ENCODE data around the gene RANBP17. TPM values are rescaled to one million over a fixed set of nuclear protein-coding genes. Genes with fewer than 3 reads are reported as not detected.
"Not testable (repeated sequence)": the region's sequence is repeated elsewhere in the genome, so short reads cannot be mapped to it uniquely, and the experiment has no call there.

The RANBP17 gene
- polyA plus RNA-seq, 1 donor: 22.3 TPM

DNA sequence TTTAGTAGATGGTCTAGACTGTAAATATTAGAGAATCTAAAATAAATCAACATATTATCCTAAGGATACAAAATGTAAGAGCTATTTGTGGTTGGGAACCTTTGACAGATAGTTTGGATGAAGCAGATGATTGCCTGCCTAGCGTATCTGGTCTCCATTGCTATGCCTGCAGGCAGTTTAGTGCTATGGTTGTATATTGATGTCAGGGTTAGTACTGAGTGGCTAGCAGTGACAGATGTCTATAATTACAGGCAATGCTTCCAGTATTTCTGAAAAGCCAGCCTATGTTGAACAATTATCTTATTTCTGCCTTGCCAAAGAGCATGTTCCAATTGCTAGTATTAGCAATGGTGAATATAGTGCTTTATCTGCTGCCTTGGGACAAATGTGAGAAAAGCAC, 296.0 kb downstream of the RANBP17 start:
- DNase-seq: no peak

DNA sequence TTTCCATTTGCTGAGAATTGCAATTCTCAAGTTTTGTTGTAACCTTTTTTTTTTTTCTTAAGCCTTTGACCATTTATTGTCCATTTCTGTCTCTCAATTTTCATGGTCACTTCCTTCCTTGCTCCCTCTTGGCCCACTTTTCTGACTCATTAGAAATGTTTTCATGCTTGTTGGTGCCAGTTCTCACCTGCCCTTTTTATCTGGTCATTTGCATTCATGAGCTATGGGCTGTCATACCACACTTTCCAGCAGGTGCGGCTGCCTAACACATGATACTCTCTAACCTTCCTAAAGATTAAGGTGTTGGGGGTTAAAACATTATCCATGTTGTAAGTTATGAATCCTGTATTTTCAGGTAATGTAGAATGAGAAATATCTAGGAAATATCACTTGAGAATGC, 296.8 kb downstream of the RANBP17 start:
- no peak for DNase-seq

DNA sequence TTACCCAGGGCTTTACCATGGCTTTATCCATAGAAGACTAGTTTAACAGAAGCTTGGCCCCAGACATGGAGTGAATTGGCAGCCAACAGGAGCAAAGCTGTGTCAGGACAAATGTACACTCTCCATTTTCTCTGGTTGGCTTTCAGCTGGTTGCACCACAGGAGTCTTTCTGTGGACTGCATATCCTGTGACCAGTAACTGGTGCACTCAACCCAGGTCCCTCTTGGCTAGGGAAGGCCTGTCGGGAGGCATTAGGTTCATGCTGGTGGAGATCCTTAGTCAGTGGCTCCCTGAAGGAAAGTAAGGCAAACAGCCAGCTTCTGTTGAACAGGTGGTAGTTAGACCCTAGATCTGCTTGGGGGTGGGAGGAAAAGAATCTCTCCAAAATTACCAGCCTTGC, 300.3 kb downstream of the RANBP17 start:
- no peak for DNase-seq

DNA sequence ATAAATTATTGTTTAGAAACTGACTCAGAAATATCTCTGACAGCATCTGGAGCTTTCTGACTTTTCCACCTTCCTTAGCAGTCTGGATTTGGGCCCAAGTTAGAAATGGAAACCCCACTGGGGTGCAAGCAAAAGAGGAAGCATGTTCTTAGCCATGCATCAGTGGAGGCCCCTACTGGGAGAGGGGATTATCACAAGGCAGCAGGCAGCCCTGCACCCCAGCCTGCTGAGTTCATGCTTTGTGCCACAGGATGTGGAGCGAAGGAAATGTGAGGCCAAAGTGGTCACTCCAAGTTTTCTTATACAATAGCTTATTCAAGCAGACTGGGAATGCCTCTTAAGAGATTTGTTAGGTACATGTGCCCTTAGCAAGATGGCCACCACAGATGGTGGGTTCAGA, 300.8 kb downstream of the RANBP17 start:
- peak; percentile 4 for DNase-seq

GRCh38 chr5:171166766-171167165, 304.9 kb downstream of the RANBP17 start:
- DNase-seq: no peak

- DNase-seq: no peak
Observed at GRCh38 chr5:171168171-171168570, 306.4 kb downstream of the RANBP17 start.

- not testable (repeated sequence) for DNase-seq
Observed at GRCh38 chr5:171174960-171175359, 313.1 kb downstream of the RANBP17 start.

DNA sequence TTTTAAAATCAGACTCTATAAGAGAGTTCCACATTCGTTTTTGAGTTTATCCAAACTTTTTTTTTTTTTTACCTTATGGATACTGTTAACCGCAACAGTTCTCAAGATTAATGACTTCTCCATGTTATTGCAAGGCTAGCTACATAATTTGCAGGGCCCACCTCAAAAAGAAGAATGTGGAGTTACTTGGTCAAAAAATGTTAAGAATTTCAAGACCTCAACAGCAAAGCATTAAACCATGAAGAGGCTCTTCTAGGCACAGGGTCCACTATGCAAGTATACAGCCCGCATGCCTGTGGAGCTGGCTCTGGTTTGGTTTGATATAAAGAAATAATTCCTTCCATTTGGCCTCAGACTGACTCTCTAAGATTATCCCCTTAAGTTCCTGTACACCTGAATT, 313.9 kb downstream of the RANBP17 start:
- no peak for DNase-seq

GRCh38 chr5:171178190-171178589, 316.4 kb downstream of the RANBP17 start:
- DNase-seq: not testable (repeated sequence)

GRCh38 chr5:171188016-171188415, 326.2 kb downstream of the RANBP17 start:
- DNase-seq: no peak

DNA sequence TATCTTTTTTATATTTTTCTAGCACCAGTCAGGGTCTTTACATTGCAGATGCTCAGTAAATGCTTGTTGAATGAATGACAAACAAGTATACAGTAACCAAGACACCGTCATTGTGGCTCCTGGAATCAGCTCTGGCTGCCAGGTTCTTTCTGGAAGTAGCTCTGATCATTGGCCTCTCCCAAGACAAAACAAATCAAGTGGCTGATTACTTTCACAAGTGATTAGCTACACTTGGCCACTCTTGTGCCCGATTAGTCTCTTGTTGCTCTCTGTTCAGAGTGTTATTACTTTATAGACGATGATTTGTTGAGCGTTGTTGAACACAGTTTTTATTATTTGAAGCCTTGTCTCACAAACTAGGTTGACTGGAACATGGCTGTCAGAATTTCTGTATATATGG, 327.6 kb downstream of the RANBP17 start:
- no peak for DNase-seq

DNA sequence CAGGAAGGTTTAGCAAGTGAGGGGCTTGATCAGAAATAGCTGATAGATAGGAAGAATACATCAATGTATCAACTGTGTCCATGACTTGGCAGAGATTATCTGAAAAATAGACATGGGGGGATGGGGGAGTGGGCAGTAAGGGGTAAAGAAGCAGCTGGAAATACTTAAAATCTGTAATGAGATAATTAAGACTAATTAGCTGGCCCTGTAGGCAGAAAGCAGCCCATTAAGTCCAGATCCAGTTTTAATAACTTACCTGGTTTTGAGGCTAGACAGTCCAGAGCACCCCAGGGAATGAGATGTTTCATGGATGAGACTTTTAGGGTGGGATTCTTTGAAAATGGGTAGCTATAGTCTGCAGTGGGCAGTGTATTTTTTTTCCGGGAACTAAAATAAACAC, 330.3 kb downstream of the RANBP17 start:
- no peak for DNase-seq

DNA sequence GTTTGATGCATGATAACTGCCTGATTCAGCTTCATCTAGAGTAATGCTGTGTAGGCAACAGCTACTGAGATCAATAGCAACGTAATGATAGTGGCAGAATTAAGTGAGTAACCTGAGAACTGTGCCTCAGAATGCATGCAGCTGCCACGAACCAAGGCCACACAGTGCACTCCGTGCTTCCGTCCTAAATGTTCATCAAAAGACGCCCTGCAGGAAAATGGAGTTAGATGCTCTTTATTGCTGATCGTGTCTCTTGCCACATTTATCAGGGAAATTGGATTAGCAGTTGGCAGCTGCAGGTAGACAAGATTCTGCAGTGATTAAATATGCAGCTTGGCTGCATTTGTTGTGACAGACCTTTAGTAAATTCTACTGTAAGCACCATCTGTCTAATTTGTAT, 339.5 kb downstream of the RANBP17 start:
- DNase-seq: no peak

DNA sequence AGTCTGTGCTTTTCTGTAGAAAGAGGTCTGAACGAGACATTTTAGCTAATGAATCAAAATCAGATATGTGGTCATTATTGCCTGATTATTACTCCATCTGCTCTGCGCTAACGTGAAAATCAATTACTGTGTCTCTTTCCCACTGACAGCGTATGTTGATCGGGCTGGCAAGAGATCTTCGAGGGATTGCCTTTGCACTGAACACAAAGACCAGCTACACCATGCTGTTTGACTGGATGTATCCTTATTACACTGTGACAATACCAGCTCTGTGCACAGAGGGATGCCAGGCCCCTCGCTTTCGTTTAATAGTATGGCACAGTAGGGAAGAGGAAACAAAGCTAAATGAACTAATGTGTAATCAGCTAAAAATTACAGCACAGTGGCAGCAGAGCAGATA, 343.6 kb downstream of the RANBP17 start:
- no peak for DNase-seq

DNA sequence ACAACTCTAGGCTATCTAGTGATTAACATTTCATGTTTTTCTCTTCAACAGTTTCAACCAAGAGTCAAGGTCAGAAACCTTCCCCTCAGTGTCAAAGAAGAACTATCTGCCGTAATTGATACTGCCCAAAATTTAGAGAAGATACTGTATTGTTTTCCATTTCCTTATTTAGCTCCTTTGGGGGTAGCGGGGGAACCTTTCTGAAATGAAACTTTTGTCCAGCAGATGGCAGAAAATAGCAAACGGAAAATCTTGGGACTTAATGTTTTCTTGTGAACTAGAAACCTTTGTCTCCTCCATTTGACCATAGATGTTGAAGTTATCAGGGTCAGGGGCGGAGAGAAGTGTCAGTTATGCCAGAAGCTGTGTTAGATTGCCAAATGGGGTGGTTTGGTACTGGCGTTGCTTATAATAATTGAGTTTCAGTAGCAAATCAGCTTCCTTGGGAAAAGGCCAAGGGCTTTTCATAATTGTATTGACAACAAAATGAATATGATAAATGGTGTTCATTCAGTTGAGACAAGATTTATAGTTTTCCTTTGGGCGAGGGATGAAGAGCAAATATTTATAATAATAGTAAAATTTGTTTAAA, 345.5 kb downstream of the RANBP17 start:
- peak; percentile 64 for DNase-seq

- DNase-seq: no peak
Observed at GRCh38 chr5:171221916-171222315, 360.1 kb downstream of the RANBP17 start.

- DNase-seq: no peak
Observed at GRCh38 chr5:171223927-171224326, 362.1 kb downstream of the RANBP17 start.

DNA sequence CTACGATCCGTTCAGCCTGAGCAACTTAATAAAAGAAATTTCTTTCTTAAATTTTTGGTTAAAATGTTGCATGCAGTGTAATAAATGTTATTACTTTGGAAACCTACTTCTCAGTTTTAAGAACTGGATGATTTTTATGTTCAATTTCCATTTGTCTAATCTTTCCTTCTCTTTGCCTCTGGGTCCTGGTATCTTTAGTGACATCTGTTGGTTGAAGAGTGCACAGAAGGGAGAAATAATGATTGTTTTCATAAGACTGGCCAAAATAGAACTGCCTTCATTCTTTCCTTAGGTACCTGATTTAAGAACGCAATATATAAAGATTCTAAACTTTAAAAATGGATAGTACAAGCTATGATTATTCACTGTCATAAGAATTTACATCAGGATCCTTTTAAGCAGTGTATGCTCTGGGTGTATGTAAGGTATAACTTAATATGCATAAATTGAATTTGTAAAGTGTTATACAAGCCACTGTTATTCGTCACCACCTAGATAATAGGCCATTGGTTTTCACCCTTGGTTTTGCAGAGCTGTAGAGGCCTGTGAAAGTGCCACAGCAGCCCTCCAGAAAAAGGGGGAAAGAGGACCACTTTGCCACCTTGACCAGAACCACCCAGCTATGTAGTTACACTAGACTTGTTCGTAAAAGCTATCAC, 364.4 kb downstream of the RANBP17 start:
- DNase-seq: no peak

GRCh38 chr5:171226864-171227263, 365.0 kb downstream of the RANBP17 start:
- DNase-seq: no peak

DNA sequence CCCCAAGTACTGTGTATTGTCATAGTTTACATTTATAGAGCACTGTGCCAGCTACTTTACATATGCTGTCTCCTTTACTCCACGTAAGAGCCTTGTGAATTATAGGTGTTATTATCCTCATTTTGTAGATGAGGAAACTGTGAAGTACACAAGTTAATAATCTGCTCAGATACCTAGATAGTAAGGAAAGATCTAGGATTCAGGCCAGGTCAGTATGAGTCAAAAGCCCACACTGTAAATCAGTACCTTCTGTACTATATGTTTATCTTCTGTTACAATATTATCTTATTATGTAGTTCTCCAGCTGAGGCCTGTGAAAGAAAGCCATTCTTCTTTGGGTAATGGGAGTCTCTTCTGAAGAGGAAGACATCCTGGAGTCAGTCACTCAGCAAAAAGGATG, 374.8 kb downstream of the RANBP17 start:
- DNase-seq: no peak

GRCh38 chr5:171242521-171242920, 380.7 kb downstream of the RANBP17 start:
- no peak for DNase-seq

GRCh38 chr5:171246231-171246630, 384.4 kb downstream of the RANBP17 start:
- DNase-seq: no peak

GRCh38 chr5:171249460-171249859, 387.6 kb downstream of the RANBP17 start:
- DNase-seq: no peak

GRCh38 chr5:171250738-171251137, 388.9 kb downstream of the RANBP17 start:
- no peak for DNase-seq
